Measurements from ENCODE around the gene TRIM28. TPM values are rescaled to one million over a fixed set of nuclear protein-coding genes. Genes with fewer than 3 reads are reported as not detected.
A peak's percentile ranks its signal among the peaks of the same experiment; 100 is the strongest.
"Not testable (repeated sequence)": the region's sequence is repeated elsewhere in the genome, so short reads cannot be mapped to it uniquely, and the experiment has no call there.

Gene TRIM28
- total RNA-seq, 1 donor from 2014 or later, result 329 TPM

GRCh38 chr19:58577581-58577980 is 33.7 kb downstream of the TRIM28 start:
- not testable (repeated sequence) for DNase-seq (ENCODE audit: low spot score)

GRCh38 chr19:58578012-58578925 is 34.4 kb downstream of the TRIM28 start:
- DNase-seq (ENCODE audit: low spot score), result peak; percentile 37

DNA sequence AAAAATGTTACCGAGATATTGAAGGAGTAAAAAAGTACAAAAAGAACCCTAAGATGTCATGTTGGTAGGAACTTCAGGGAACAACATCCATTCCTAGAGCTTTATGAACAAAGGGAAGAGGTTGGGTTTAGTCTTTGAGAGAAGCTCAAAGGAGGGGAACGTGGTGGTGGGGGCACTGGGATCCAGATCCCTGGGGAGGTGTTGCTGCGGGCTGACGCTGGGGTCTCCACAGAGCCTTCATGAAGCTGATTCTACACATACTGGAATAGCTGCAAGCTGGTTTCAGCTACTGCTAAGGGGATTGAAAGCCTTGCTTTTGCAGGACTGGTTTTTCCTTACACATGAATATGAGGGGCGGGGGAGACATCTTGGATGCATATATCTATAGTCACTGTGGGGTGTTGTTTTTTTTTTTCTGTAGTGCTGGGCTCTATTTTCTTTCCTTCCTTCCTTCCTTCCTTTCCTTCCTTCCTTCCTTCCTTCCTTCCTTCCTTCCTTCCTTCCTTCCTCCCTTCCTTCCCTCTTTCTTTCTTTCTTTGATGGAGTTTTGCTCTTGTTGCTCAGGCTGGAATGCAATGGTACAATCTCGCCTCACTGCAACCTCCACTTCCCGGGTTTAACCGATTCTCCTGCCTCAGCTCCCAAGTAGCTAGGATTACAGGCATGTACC is 35.7 kb downstream of the TRIM28 start:
- DNase-seq (ENCODE audit: low spot score), result no peak

DNA sequence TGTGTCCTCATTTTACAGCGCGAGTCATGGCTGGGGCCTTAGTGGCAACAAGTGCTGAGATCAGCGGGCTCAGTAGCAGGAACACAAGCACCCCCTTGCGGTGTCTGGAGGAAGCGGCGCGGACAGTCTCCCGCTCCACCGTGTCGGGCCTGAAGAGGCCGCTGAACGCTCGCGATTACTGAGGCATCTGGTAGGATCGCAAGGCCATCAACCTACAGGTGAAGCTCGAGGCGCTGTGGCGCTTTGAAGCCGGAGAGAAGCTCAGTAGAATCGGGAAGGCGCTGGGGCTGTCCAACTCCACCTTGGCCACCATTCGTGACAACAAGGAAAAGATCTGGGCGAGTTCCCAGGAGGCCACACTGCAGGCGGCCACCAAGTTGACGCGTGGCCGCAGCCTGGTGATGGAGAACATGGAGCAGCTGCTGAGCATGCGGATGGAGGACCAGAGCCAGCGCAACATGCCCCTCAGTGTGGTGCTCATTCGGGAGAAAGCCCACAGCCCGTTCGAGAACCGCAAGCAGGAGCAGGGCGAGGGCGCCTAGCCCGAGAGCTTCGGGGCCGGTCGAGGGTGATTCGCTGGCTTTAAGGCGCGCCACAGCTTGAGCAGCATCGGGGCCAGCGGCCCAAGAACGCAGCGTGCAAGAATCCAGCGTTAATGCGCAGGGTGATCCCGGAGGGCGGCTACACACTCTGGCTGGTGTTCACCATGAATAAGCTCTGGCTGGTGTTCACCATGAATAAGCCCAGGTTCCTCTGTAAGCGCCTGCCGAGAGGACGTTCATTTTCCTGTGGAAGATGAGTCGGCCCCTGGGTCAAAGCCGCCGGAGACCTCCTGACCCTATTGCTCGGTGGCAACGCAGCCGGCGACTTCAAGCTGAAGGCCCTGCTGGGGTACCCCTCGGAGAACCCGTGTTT is 37.6 kb downstream of the TRIM28 start:
- peak; percentile 87 for DNase-seq (ENCODE audit: low spot score)

- no peak for DNase-seq (ENCODE audit: low spot score)
Observed at GRCh38 chr19:58582985-58583384, 39.1 kb downstream of the TRIM28 start.

DNA sequence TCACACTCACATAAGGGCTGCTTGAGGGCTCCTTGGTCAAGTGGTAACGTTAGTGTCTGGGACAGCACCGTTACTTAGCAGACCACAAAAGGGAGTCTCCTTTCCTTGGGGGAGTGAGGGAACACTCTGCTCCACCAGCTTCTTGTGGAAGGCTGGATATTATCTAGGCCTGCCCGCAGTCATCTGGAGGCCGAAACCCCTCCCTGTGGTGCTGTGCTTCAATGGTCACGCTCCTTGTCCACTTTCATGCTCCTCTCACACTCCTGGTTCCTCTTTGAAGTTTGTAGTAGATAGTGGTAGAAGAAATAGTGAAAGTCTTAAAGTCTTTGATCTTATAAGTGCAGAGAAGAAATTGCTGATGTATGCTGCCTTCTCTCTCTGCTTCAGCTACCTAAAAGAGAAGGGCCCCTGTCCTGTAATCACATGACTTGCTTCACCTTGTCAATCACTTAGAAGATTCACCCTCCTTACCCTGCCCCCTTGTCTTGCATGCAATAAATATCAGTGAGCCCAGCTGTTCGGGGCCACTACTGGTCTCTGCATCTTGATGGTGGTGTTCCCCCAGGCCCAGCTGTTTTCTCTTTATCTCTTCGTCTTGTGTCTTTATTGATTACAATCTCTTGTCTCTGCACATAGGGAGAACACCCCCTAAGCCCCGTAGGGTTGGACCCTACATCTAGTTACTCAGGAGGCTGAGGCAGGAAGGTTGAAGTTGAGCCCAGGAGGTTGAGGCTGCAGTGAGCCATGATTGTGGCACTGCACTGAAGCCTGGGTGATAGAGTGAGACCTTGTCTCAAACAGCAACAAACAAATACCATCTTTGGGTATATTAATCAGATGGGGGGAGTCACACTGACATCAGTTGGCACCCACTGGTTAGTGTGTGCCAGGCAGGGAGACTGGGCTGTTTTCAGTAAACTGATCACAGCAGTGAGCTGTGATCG is 40.9 kb downstream of the TRIM28 start:
- DNase-seq (ENCODE audit: low spot score), result no peak

GRCh38 chr19:58585442-58586132 is 41.7 kb downstream of the TRIM28 start:
- no peak for DNase-seq (ENCODE audit: low spot score)

GRCh38 chr19:58586133-58586765 is 42.4 kb downstream of the TRIM28 start:
- no peak for DNase-seq (ENCODE audit: low spot score)

Other genes starting within 250 kb of the TRIM28 start
- gene ERVK3-1, start 238.7 kb upstream of the TRIM28 start, total RNA-seq, result 38.8 TPM
- 3.5 TPM for gene ZSCAN22, start 217.1 kb upstream of the TRIM28 start, total RNA-seq
- gene A1BG, start 190.6 kb upstream of the TRIM28 start, total RNA-seq, result 10.7 TPM
- 1.6 TPM for gene ZNF497, start 181.3 kb upstream of the TRIM28 start, total RNA-seq
- 3.6 TPM for gene ZNF837, start 163.0 kb upstream of the TRIM28 start, total RNA-seq
- gene RPS5, start 156.8 kb upstream of the TRIM28 start, total RNA-seq, result 1,165 TPM
- gene RNF225, start 148.4 kb upstream of the TRIM28 start, total RNA-seq, result 1.8 TPM
- gene ZNF584, start 135.4 kb upstream of the TRIM28 start, total RNA-seq, result 11.5 TPM
- gene ZNF132, start 103.9 kb upstream of the TRIM28 start, total RNA-seq, result 8.0 TPM
- gene ZNF324B, start 92.4 kb upstream of the TRIM28 start, total RNA-seq, result 8.1 TPM
- gene ZNF324, start 77.0 kb upstream of the TRIM28 start, total RNA-seq, result 14.7 TPM
- 18.0 TPM for gene ZNF446, start 67.7 kb upstream of the TRIM28 start, total RNA-seq
- 16.5 TPM for gene SLC27A5, start 32.1 kb upstream of the TRIM28 start, total RNA-seq
- 14.9 TPM for gene ZBTB45, start 24.3 kb upstream of the TRIM28 start, total RNA-seq
- gene CHMP2A, start 11.0 kb downstream of the TRIM28 start, total RNA-seq, result 137 TPM
- 60.7 TPM for gene UBE2M, start 14.5 kb downstream of the TRIM28 start, total RNA-seq
- gene MZF1, start 29.3 kb downstream of the TRIM28 start, total RNA-seq, result 43.4 TPM

Measured in ureter (tissue), 1 donor.